ENCODE results near the gene WASHC2C. TPM values are rescaled to one million over a fixed set of nuclear protein-coding genes. Genes with fewer than 3 reads are reported as not detected.
"Not testable (repeated sequence)": the region's sequence is repeated elsewhere in the genome, so short reads cannot be mapped to it uniquely, and the experiment has no call there.

WASHC2C gene
- total RNA-seq: 48.1 TPM

GRCh38 chr10:45726703-45727420 is at the start of gene WASHC2C:
Gene WASHC2C, plus strand, starts transcription at chr10:45727266. Its CDS starts 52 bp downstream, at chr10:45727318.
- intact Hi-C loops (cut with DNase I): not testable (repeated sequence)
- peak; percentile 97 for DNase-seq (ENCODE audit: low spot score)
- ATAC-seq: peak; percentile 98

- ATAC-seq; DNase-seq (ENCODE audit: low spot score); intact Hi-C loops (cut with DNase I): not testable (repeated sequence)
These were observed 48.6 kb upstream of the WASHC2C start for GRCh38 chr10:45678467-45678866.

GRCh38 chr10:45710200-45710796 is 16.8 kb upstream of the WASHC2C start:
- intact Hi-C loops (cut with DNase I); DNase-seq (ENCODE audit: low spot score): not testable (repeated sequence)
- ATAC-seq: peak; percentile 44

GRCh38 chr10:45711223-45711622 is 15.8 kb upstream of the WASHC2C start:
- ATAC-seq; intact Hi-C loops (cut with DNase I); DNase-seq (ENCODE audit: low spot score): not testable (repeated sequence)

- intact Hi-C loops (cut with DNase I); DNase-seq (ENCODE audit: low spot score); ATAC-seq: not testable (repeated sequence)
These were observed 10.0 kb upstream of the WASHC2C start for GRCh38 chr10:45717053-45717452.

- DNase-seq (ENCODE audit: low spot score); intact Hi-C loops (cut with DNase I); ATAC-seq: not testable (repeated sequence)
These were observed 9.4 kb upstream of the WASHC2C start for GRCh38 chr10:45717642-45718041.

GRCh38 chr10:45721503-45721902 is 5.6 kb upstream of the WASHC2C start:
- intact Hi-C loops (cut with DNase I); ATAC-seq; DNase-seq (ENCODE audit: low spot score): not testable (repeated sequence)

- intact Hi-C loops (cut with DNase I); DNase-seq (ENCODE audit: low spot score); ATAC-seq: not testable (repeated sequence)
These were observed 3.2 kb upstream of the WASHC2C start for GRCh38 chr10:45723851-45724250.

- peak; percentile 64 for ATAC-seq
- intact Hi-C loops (cut with DNase I): not testable (repeated sequence)
These were observed 427 bp downstream of the WASHC2C start for GRCh38 chr10:45727421-45727965.

GRCh38 chr10:45734449-45734848 is 7.4 kb downstream of the WASHC2C start:
- intact Hi-C loops (cut with DNase I); DNase-seq (ENCODE audit: low spot score); ATAC-seq: not testable (repeated sequence)

More at GRCh38 chr10:45727421-45727965, 427 bp downstream of the WASHC2C start:
- not testable (repeated sequence) for DNase-seq (ENCODE audit: low spot score)

GRCh38 chr10:45734867-45735266 is 7.8 kb downstream of the WASHC2C start:
- intact Hi-C loops (cut with DNase I); ATAC-seq; DNase-seq (ENCODE audit: low spot score): not testable (repeated sequence)

- intact Hi-C loops (cut with DNase I); DNase-seq (ENCODE audit: low spot score): not testable (repeated sequence)
- ATAC-seq: peak; percentile 20
These were observed 14.5 kb downstream of the WASHC2C start for GRCh38 chr10:45741559-45741958.

GRCh38 chr10:45742014-45742413 is 14.9 kb downstream of the WASHC2C start:
- ATAC-seq; DNase-seq (ENCODE audit: low spot score); intact Hi-C loops (cut with DNase I): not testable (repeated sequence)

GRCh38 chr10:45751141-45751540 is 24.1 kb downstream of the WASHC2C start:
- intact Hi-C loops (cut with DNase I); DNase-seq (ENCODE audit: low spot score): not testable (repeated sequence)

GRCh38 chr10:45752210-45752609 is 25.1 kb downstream of the WASHC2C start:
- intact Hi-C loops (cut with DNase I); DNase-seq (ENCODE audit: low spot score); ATAC-seq: not testable (repeated sequence)

More at GRCh38 chr10:45751141-45751540, 24.1 kb downstream of the WASHC2C start:
- ATAC-seq: not testable (repeated sequence)

GRCh38 chr10:45753979-45754495 is 27.0 kb downstream of the WASHC2C start:
- ATAC-seq; DNase-seq (ENCODE audit: low spot score); intact Hi-C loops (cut with DNase I): not testable (repeated sequence)

- intact Hi-C loops (cut with DNase I); ATAC-seq: not testable (repeated sequence)
These were observed 28.0 kb downstream of the WASHC2C start for GRCh38 chr10:45755083-45755482.

GRCh38 chr10:45756065-45756464 is 29.0 kb downstream of the WASHC2C start:
- intact Hi-C loops (cut with DNase I); ATAC-seq; DNase-seq (ENCODE audit: low spot score): not testable (repeated sequence)

More at GRCh38 chr10:45755083-45755482, 28.0 kb downstream of the WASHC2C start:
- not testable (repeated sequence) for DNase-seq (ENCODE audit: low spot score)
